Dedifferentiated amniotic fluid mesenchymal stem cell (primary cell): ENCODE results near the gene PTPRZ1.

ENCODE experiments used
- DNase-seq: peaks from one replicate; pipeline ENCODE4 v3.0.0-alpha.2; 2016; ENCODE audit errors: extremely low spot score

Gene PTPRZ1

DNA sequence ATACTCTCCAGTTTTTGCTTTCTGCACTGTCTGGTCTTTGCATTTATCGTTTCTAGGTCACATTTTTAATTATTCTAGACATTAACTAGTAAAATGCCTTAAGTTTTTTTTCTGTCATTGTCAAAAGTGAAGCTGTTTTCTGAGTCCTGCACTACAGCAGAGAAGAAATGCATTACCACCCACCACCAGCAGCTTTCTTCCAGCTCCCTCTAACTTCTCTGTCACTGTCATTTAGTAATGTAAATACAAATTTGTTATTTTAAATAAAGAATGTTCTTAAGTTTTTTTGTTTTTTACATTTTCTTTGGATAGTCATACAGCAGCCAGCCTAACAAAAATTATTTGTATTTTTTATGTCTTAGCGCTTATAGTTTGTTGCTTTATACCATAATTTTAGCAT is 18.8 kb downstream of the PTPRZ1 start:
- no peak for DNase-seq

GRCh38 chr7:121901026-121901425 is 28.1 kb downstream of the PTPRZ1 start:
- DNase-seq = no peak

DNA sequence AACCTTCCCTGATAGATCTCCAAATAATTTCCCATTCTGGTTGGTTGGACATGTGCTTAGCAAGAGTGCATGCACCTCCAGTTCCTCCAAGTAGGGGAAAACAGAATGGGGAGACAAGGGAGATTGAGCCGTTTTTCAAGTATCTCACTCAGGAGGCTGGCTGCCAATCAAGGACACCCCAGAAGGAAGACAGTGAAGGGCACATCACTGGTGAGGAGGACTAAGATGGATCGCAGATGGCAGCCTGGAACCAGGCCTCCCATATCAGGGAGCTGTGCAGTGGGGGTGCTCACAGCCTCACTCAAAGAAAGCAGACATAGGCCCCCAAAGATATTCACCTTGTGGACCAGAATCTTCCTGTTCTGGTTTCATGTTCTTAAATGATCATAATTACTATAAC is 31.2 kb downstream of the PTPRZ1 start:
- DNase-seq = no peak

DNA sequence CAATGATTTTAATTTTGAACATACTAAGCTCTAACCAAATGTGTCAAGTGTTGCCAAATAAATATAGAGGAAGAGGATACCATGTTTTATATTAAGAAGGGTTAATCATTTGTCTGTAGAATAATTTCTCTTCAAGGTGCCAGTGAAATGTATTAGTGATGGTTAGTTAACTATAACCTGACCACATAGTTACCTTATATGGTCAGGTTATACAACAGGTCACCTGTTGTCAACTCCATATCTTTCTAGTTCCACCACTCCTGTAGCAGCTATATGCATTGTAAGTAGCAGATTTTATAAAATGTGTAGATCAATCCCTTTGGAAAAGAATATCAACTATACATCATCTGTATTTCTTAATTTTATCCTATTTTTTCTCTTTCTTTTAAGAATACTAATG is 35.1 kb downstream of the PTPRZ1 start:
- no peak for DNase-seq

GRCh38 chr7:121909716-121910345 is 36.9 kb downstream of the PTPRZ1 start:
- no peak for DNase-seq

GRCh38 chr7:121913947-121914675 is 41.1 kb downstream of the PTPRZ1 start:
- DNase-seq = no peak

- no peak for DNase-seq
Observed at GRCh38 chr7:121914676-121915279, 41.8 kb downstream of the PTPRZ1 start.

DNA sequence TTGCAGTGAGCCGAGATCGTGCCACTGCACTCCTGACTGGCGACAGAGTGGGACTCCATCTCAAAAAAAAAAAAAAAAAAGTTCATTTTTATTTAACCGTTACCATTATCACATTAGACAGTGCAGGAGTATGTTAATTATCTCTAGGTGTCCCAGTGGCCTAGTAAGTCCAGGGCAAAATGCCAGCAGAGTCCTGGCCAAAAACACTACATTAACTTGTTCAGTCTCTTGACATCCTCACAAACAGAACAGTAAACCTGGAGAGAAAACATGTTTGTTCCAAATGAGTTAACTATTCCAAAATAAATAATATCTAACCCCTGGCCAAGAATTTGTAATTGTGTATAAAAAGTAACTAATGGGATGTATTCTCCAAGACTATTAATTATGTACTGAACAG is 43.2 kb downstream of the PTPRZ1 start:
- DNase-seq = no peak

- DNase-seq = no peak
Observed at GRCh38 chr7:121919986-121920385, 47.0 kb downstream of the PTPRZ1 start.

- DNase-seq = no peak
Observed at GRCh38 chr7:121924269-121925186, 51.6 kb downstream of the PTPRZ1 start.

DNA sequence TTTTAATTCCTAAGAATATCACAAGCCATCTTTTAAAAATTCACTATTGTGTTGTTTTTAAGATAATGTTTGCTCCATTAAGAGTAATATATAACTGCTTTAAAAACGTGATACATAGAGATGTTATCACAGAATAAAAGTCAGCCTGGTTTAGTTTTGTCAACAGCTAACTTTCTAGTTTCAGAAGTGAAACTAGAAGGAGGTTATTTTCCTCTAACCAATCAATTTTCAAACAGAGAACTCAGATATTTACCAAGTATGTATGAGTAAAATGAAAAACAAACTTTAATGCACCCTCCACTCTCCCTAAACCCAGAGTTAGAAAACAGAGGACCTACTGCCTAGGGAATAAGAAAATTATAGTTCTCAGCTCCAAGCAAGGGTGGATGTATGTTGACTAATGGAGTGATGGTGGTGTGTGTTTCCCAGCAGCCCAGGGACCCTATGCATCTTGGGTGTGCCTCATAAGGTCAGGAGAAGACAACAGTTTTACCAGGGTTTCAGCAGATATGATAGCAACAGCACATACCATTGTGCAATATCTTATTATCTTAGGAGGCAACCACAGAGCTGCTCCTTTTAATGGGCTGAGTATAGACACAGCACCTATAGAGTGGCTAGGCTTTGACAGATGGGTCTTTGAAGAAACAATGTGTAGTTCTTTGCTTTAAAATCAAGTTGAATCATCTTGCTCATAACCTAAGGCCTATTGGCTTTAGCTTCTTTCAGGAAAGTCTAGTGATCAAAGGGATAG is 58.4 kb downstream of the PTPRZ1 start:
- DNase-seq = no peak

- no peak for DNase-seq
Observed at GRCh38 chr7:121932768-121933167, 59.8 kb downstream of the PTPRZ1 start.

GRCh38 chr7:121936951-121937623 is 64.1 kb downstream of the PTPRZ1 start:
- DNase-seq = no peak

- no peak for DNase-seq
Observed at GRCh38 chr7:121938429-121938996, 65.6 kb downstream of the PTPRZ1 start.

GRCh38 chr7:121940918-121941317 is 68.0 kb downstream of the PTPRZ1 start:
- DNase-seq = no peak

GRCh38 chr7:121941830-121942229 is 68.9 kb downstream of the PTPRZ1 start:
- DNase-seq = no peak

- DNase-seq = no peak
Observed at GRCh38 chr7:121945066-121945465, 72.1 kb downstream of the PTPRZ1 start.

- no peak for DNase-seq
Observed at GRCh38 chr7:121945480-121946236, 72.7 kb downstream of the PTPRZ1 start.

DNA sequence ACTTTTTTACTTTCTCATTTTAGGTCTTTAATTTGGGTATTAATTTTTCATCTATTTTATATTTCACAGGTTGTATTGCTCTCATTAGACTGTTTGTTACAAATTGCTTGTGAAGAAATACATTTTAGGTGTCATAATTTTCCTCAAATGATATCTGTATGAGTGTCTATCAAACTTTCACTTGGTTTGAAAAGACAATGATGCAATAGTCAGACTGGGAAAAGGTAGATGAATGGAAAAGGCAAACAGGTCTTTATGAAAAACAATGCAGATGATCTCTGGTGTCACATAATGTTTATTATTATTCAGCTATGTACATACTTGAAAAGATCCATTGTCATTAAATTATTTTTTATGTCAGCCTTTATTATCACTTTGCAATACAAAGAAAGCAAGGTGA is 80.2 kb downstream of the PTPRZ1 start:
- no peak for DNase-seq

DNA sequence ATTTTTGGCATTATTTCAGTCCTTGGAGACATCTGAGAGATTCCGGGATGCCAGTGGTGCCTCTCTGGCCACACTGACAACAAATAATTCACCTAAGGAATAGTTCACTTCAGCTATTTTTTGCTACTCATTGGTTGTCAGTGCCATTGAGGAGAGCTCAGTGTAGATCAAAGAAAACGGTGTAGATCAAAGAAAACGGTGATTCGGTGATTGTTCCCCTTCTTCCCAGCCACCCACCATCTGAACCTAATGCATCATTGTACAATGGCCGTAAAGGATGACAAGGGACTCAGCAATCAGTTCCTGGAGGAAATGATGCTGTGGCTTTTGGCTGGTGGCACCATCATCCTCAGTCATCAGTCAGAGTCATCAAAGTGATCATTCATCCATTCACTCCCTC is 80.6 kb downstream of the PTPRZ1 start:
- no peak for DNase-seq
